Forelimb muscle (tissue), 1 donor: ENCODE results near the gene RBM11. TPM values are rescaled to one million over a fixed set of nuclear protein-coding genes. Genes with fewer than 3 reads are reported as not detected.

Experiments
- DNase-seq: peaks from one replicate; pipeline ENCODE4 v3.0.0-alpha.2; 2013; ENCODE audit warnings: low read depth
- polyA plus RNA-seq: library from polyadenylated mRNA; unstranded; fragments of 120-200 nt; gene quantifications from one replicate; pipeline ENCODE4 v1.2.1, GENCODE V29; 2013; ENCODE audit not compliant: insufficient read length

Gene RBM11
- polyA plus RNA-seq, 1 donor: 0.09 TPM

GRCh38 chr21:14271053-14271452, 55.1 kb downstream of the RBM11 start:
- no peak for DNase-seq

GRCh38 chr21:14271641-14272040, 55.7 kb downstream of the RBM11 start:
- DNase-seq: no peak

GRCh38 chr21:14273736-14274538, 58.0 kb downstream of the RBM11 start:
- no peak for DNase-seq

- no peak for DNase-seq
Observed at GRCh38 chr21:14275702-14276205, 59.8 kb downstream of the RBM11 start.

Other genes starting within 250 kb of the RBM11 start
- 0.19 TPM for gene LIPI, start 5.2 kb upstream of the RBM11 start, polyA plus RNA-seq
- 27.5 TPM for gene HSPA13, start 167.0 kb downstream of the RBM11 start, polyA plus RNA-seq